Endothelial cell of umbilical vein (primary cell): ENCODE results near the gene PODNL1. TPM values are rescaled to one million over a fixed set of nuclear protein-coding genes. Genes with fewer than 3 reads are reported as not detected.
"Not testable (repeated sequence)": the region's sequence is repeated elsewhere in the genome, so short reads cannot be mapped to it uniquely, and the experiment has no call there.

Source experiments
- BruUV-seq: library from RNA; stranded (reverse); fragments of 400-500 nt; replicated peaks from 2 replicates; lab custom pipeline; 2021; lab: Mats Ljungman, UMichigan
- CTCF ChIA-PET: fragments of 300-600, 350-600 bp; sonication (Branson Sonifier 250); formaldehyde crosslinking; loops from one replicate; lab custom pipeline; 2021; ENCODE audit warnings: antibody characterized with exemption, inconsistent platforms; lab: Charles Lee
- POLR2A ChIA-PET: fragments of 300-600, 350-600 bp; sonication (Branson Sonifier 250); formaldehyde crosslinking; loops from one replicate; lab custom pipeline; 2021; ENCODE audit warnings: antibody characterized with exemption, inconsistent platforms; lab: Charles Lee
- DNase-seq: peaks from one replicate; pipeline ENCODE4 v3.0.0-alpha.2; 2011; ENCODE audit warnings: low read depth, low spot score
- FAIRE-seq: peaks from 2 replicates; lab custom pipeline; 2011; peaks lifted over from hg19 to GRCh38; lab: Jason Lieb, UNC
- H2AFZ ChIP-seq: 2 replicates; pipeline ENCODE4 v1.6.0; 2012; ENCODE audit warnings: low read depth, low read length, control low read depth, inconsistent platforms
- H3K27ac ChIP-seq: 2 replicates; pipeline ENCODE4 v1.5.1; 2011; ENCODE audit warnings: low read depth, mild to moderate bottlenecking, control low read depth, low read length, moderate library complexity; ENCODE audit not compliant: insufficient read depth
- H3K27me3 ChIP-seq, 2 experiments: 2 replicates each; pipeline versions ENCODE4 v1.6.0 to v1.6.1; 2011; ENCODE audit warnings: low read length in 2 of 2, mixed read lengths in 1 of 2; ENCODE audit not compliant: control insufficient read depth in 2 of 2, insufficient read depth in 2 of 2
- H3K36me3 ChIP-seq, 2 experiments: 2 replicates in 1 of 2; 3 replicates in 1 of 2; pipeline ENCODE4 v1.5.1; 2011; ENCODE audit warnings: low read length in 2 of 2, mild to moderate bottlenecking in 1 of 2, moderate library complexity in 1 of 2; ENCODE audit not compliant: control insufficient read depth in 2 of 2, insufficient read depth in 2 of 2; ENCODE audit errors: extremely low read depth in 1 of 2
- H3K4me1 ChIP-seq: 3 replicates; pipeline ENCODE4 v1.5.1; 2011; ENCODE audit warnings: mild to moderate bottlenecking, low read length; ENCODE audit not compliant: control insufficient read depth, insufficient read depth; ENCODE audit errors: extremely low read depth
- H3K4me2 ChIP-seq: 2 replicates; pipeline ENCODE4 v1.6.1; 2011; ENCODE audit warnings: low read length, control low read depth, mixed read lengths; ENCODE audit not compliant: insufficient read depth
- H3K4me3 ChIP-seq, 3 experiments: fragments of 200-600 bp in 1 of 3; sonication (generic), shearing (Covaris generic) in 1 of 3; replicated peaks in 1 of 3; 2 replicates each; pipeline ENCODE4 v1.5.1; 2011 to 2016; ENCODE audit warnings: control low read depth in 3 of 3, low read length in 3 of 3, mild to moderate bottlenecking in 2 of 3, inconsistent platforms in 1 of 3, low read depth in 1 of 3, moderate library complexity in 1 of 3; ENCODE audit not compliant: insufficient read depth in 1 of 3
- H3K79me2 ChIP-seq: 2 replicates; pipeline ENCODE4 v1.6.0; 2012; ENCODE audit warnings: low read length, inconsistent platforms; ENCODE audit not compliant: control insufficient read depth, insufficient read depth
- H3K9ac ChIP-seq: replicated peaks from 2 replicates; pipeline ENCODE3; 2011; ENCODE audit warnings: low read length, control low read depth; ENCODE audit not compliant: insufficient read depth; ENCODE audit errors: extremely low read depth
- H3K9me1 ChIP-seq: replicated peaks from 3 replicates; pipeline ENCODE4 v1.6.0; 2011; ENCODE audit warnings: mild to moderate bottlenecking, low read length; ENCODE audit not compliant: control insufficient read depth, insufficient read depth; ENCODE audit errors: extremely low read depth
- H3K9me3 ChIP-seq: replicated peaks from 2 replicates; pipeline ENCODE4 v1.5.1; 2012; ENCODE audit warnings: low read length, inconsistent platforms; ENCODE audit not compliant: control insufficient read depth, insufficient read depth
- H4K20me1 ChIP-seq: replicated peaks from 2 replicates; pipeline ENCODE3; 2011; ENCODE audit warnings: mild to moderate bottlenecking, low read length; ENCODE audit not compliant: control insufficient read depth, insufficient read depth; ENCODE audit errors: extremely low read depth
- EZH2 ChIP-seq: IDR thresholded peaks from 2 replicates; pipeline ENCODE4 v1.6.1; 2012; ENCODE audit warnings: borderline replicate concordance, low read depth, mild to moderate bottlenecking, moderate library complexity, low read length, inconsistent platforms; ENCODE audit not compliant: severe bottlenecking
- FOS ChIP-seq: IDR thresholded peaks from 2 replicates; pipeline ENCODE4 v1.6.1; 2011; ENCODE audit warnings: mild to moderate bottlenecking, low read length, moderate library complexity, borderline replicate concordance; ENCODE audit not compliant: insufficient read depth
- GATA2 ChIP-seq: IDR thresholded peaks from 2 replicates; pipeline ENCODE4 v1.7.0; 2011; ENCODE audit warnings: low read depth, mild to moderate bottlenecking, moderate library complexity, mixed read lengths, low read length; ENCODE audit not compliant: insufficient read length, insufficient read depth
- JUN ChIP-seq: IDR thresholded peaks from 2 replicates; pipeline ENCODE4 v1.6.1; 2011; ENCODE audit warnings: borderline replicate concordance, low read depth; ENCODE audit not compliant: insufficient read length, insufficient read depth
- MAX ChIP-seq: IDR thresholded peaks from 2 replicates; pipeline ENCODE4 v1.6.1; 2011; ENCODE audit not compliant: insufficient read depth, insufficient read length
- MYC ChIP-seq: IDR thresholded peaks from one replicate; pipeline ENCODE4 v1.6.1; 2011; ENCODE audit warnings: mild to moderate bottlenecking, low read depth, low read length
- POLR2A ChIP-seq: IDR thresholded peaks from 2 replicates; pipeline ENCODE4 v1.6.1; 2012; ENCODE audit warnings: low read depth, mild to moderate bottlenecking, control low read depth, low read length
- POLR2AphosphoS5 ChIP-seq: IDR thresholded peaks from 2 replicates; pipeline ENCODE4 v1.6.1; 2012; ENCODE audit warnings: low read depth, mild to moderate bottlenecking, control low read depth, low read length, moderate library complexity; ENCODE audit not compliant: insufficient read depth
- dilution Hi-C: fragments of 300-500 bp; cut with MboI; formaldehyde crosslinking; loops from one replicate; pipeline ENCODE4 v1.15.0; 2019; ENCODE audit warnings: low sequenced_read_pairs; ENCODE audit not compliant: extremely low pct_ligation_motif_present
- intact Hi-C: fragments of 100-400 bp; cut with micrococcal nuclease; formaldehyde crosslinking; loops from one replicate; pipeline ENCODE4 v1.10.0; 2022
- polyA plus RNA-seq, 4 experiments: library from polyadenylated mRNA; depleted of rRNA in 3 of 4; stranded (reverse) in 3 of 4; unstranded in 1 of 4; fragments of >200 nt; gene quantifications; 2 replicates each; pipeline versions ENCODE4 v1.2.1 to v1.2.3, GENCODE V29; 2011 to 2012; ENCODE audit warnings: missing spikeins in 1 of 4
- total RNA-seq: library from RNA; stranded (reverse); gene quantifications from 2 replicates; pipeline ENCODE4 v1.2.3, GENCODE V29; 2021
- TF ChIP-seq, protein P1 (sequence below), 2 donors: IDR thresholded peaks; 1 replicate in 1 of 2; 2 replicates in 1 of 2; pipeline ENCODE4 v1.5.1; 2011; ENCODE audit warnings: low read length in 2 of 2, mild to moderate bottlenecking in 2 of 2, moderate library complexity in 2 of 2, control low read depth in 1 of 2, inconsistent platforms in 1 of 2, low read depth in 1 of 2; ENCODE audit not compliant: insufficient read depth in 1 of 2; ENCODE audit errors: extremely low read depth in 1 of 2

The PODNL1 gene
- total and polyA plus RNA-seq, 2 donors (not counting 3 experiments of a cell fraction or from before 2014, with no cell fraction given): 0.21 TPM; not detected in 1

DNA sequence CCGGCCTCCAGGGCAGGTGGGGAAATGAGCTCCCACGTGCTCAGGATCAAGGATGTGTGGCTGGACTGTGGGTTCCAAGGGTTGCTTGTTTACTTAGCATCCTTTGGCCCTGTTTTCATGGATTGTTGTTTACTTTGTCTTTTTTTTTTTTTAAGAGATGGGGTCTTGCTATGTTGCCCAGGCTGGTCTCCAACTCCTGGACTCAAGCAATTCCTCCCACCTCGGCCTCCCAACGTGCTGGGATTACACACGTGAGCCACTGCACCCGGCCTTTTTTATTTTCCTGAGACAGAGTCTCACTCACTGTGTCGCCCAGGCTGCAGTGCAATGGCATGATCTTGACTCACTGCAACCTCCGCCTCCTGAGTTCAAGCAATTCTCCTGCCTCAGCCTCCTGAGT is 29.0 kb upstream of the PODNL1 start:
- FAIRE-seq, intact Hi-C loops, BruUV-seq, H3K4me2 ChIP-seq, dilution Hi-C loops, DNase-seq, POLR2A ChIA-PET, H4K20me1 ChIP-seq, CTCF ChIA-PET, H3K9me3 ChIP-seq, H3K4me3 ChIP-seq, H3K79me2 ChIP-seq, H2AFZ ChIP-seq, H3K27ac ChIP-seq, H3K9me1 ChIP-seq, H3K4me1 ChIP-seq, H3K27me3 ChIP-seq, H3K9ac ChIP-seq: not testable (repeated sequence)
- H3K36me3 ChIP-seq: peaks cover 0 to 27% of the 10 kb centered on the region in 2 experiments

DNA sequence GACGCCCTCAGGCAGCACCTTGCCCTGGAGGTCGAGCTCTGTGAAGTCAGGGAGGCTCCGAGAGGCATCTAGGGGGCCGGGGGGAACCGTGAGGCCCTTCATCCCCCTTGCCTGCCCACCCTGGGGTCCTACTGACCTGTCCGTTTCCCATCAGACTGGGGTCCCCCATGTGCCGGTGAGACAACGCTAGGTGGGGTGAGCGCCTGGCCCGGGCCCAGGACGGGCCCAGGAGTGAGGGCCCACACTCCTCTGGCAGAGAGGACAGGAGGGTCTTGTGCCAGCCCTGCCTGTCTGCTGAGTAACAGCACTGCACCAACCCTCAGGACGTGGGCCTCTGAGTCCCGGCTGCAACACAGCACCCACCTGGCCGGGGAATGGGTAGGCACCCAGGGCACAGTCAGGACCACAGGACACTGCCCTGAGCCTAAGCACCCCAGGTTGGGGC is 28.5 kb upstream of the PODNL1 start:
- Histone ChIP-seq H3K27me3 (no peaks in the 10 kb centered on the region), H3K4me2 (no peak overlapping the region), H3K9me3 (no peaks in the 10 kb centered on the region), H4K20me1 (no peaks in the 10 kb centered on the region), H3K4me3 (no peak overlapping the region), H3K9me1 (no peaks in the 10 kb centered on the region), H2AFZ (no peak overlapping the region), H3K36me3 (peaks cover 0 to 27% of the 10 kb centered on the region in 2 experiments), H3K79me2 (no peaks in the 10 kb centered on the region), H3K27ac (no peak overlapping the region), H3K9ac (no peak overlapping the region), H3K4me1 (no peaks in the 10 kb centered on the region)
- intact Hi-C loops (no loop called here), dilution Hi-C loops (no loop called here)
- CTCF ChIA-PET: no interaction called here
- TF ChIP-seq MAX (no peak), MYC (no peak), POLR2A (no peak), GATA2 (no peak), POLR2AphosphoS5 (no peak), EZH2 (no peak), JUN (no peak), FOS (no peak)
- TF ChIP-seq, protein P1, sequence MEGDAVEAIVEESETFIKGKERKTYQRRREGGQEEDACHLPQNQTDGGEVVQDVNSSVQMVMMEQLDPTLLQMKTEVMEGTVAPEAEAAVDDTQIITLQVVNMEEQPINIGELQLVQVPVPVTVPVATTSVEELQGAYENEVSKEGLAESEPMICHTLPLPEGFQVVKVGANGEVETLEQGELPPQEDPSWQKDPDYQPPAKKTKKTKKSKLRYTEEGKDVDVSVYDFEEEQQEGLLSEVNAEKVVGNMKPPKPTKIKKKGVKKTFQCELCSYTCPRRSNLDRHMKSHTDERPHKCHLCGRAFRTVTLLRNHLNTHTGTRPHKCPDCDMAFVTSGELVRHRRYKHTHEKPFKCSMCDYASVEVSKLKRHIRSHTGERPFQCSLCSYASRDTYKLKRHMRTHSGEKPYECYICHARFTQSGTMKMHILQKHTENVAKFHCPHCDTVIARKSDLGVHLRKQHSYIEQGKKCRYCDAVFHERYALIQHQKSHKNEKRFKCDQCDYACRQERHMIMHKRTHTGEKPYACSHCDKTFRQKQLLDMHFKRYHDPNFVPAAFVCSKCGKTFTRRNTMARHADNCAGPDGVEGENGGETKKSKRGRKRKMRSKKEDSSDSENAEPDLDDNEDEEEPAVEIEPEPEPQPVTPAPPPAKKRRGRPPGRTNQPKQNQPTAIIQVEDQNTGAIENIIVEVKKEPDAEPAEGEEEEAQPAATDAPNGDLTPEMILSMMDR (IDR thresholded peaks at IDR 0.05; ENCODE audit: extremely low read depth in 1 of 2, insufficient read depth in 1 of 2, low read depth in 1 of 2, low read length in 2 of 2): no peak
- no peak for FAIRE-seq
- POLR2A ChIA-PET: no interaction called here
- DNase-seq: no peak
- BruUV-seq: no TSS peak
